Measurements from ENCODE around the gene OOSP3.

DNA sequence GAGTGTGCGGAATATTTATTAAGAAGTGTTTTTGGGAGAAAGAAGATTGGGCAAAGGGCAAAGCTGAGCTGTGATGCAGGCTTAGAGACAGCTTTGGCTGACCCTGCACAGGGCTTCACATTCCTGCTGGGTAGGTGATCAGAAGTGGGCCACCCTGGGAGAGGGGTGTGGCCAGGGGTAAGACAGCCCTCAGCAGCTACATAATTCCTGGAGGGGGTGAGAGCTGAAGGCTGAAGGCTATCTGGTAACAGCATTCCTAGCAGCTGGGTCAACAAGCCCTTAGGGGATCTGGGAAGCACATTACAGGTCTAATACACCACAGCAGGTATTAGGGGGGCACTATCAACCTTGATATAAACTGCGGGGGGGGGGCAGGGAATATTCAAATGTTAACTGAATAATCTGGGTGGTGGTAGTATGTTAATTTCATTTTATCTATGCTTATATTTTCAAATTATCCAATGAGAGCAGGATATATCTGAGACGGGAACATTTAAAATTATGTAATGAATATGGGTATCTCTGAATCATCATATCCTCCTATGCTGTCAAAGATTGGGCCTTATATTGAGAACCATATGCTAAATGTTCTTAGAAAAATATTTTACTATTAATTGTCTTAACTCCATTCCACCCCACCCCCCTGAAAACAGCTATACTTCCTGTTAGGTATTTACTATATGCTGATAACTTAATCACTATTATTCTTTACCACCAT, 65.6 kb downstream of the OOSP3 start:
- TF ChIP-seq, protein P1, sequence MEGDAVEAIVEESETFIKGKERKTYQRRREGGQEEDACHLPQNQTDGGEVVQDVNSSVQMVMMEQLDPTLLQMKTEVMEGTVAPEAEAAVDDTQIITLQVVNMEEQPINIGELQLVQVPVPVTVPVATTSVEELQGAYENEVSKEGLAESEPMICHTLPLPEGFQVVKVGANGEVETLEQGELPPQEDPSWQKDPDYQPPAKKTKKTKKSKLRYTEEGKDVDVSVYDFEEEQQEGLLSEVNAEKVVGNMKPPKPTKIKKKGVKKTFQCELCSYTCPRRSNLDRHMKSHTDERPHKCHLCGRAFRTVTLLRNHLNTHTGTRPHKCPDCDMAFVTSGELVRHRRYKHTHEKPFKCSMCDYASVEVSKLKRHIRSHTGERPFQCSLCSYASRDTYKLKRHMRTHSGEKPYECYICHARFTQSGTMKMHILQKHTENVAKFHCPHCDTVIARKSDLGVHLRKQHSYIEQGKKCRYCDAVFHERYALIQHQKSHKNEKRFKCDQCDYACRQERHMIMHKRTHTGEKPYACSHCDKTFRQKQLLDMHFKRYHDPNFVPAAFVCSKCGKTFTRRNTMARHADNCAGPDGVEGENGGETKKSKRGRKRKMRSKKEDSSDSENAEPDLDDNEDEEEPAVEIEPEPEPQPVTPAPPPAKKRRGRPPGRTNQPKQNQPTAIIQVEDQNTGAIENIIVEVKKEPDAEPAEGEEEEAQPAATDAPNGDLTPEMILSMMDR (IDR thresholded peaks at IDR 0.05) = no peak
- TF ChIP-seq POLR2A (IDR thresholded peaks at IDR 0.05) = no peak
